Left ventricle myocardium inferior (tissue), 1 donor: ENCODE measurements around the gene HYPK. TPM values are rescaled to one million over a fixed set of nuclear protein-coding genes. Genes with fewer than 3 reads are reported as not detected.
A peak's percentile ranks its signal among the peaks of the same experiment; 100 is the strongest.
"Not testable (repeated sequence)": the region's sequence is repeated elsewhere in the genome, so short reads cannot be mapped to it uniquely, and the experiment has no call there.

Source experiments
- DNase-seq: peaks from one replicate; pipeline ENCODE4 v3.0.0-alpha.2; 2020
- H3K27ac ChIP-seq: fragments of 200-600 bp; replicated peaks from 2 replicates; pipeline ENCODE4 v1.8.0; 2021
- H3K27me3 ChIP-seq: fragments of 200-600 bp; 2 replicates; pipeline ENCODE4 v1.8.0; 2021; ENCODE audit warnings: low read depth
- H3K36me3 ChIP-seq: fragments of 200-600 bp; 2 replicates; pipeline ENCODE4 v1.8.0; 2021
- H3K4me1 ChIP-seq: fragments of 200-600 bp; 2 replicates; pipeline ENCODE4 v1.8.0; 2021
- H3K4me3 ChIP-seq: fragments of 200-600 bp; 2 replicates; pipeline ENCODE4 v1.8.0; 2021; ENCODE audit warnings: mild to moderate bottlenecking, moderate library complexity
- H3K9me3 ChIP-seq: fragments of 200-600 bp; replicated peaks from 2 replicates; pipeline ENCODE4 v1.8.0; 2021
- intact Hi-C: fragments of 100-400 bp; cut with micrococcal nuclease; formaldehyde crosslinking; loops from one replicate; pipeline ENCODE4 v1.11.0; 2022
- total RNA-seq: library from RNA; stranded (reverse); fragmentation: NEBNext Ultra II Directional; extraction: Animal tissue kit (Norgen Biotek cat#: 25700); gene quantifications from one replicate; pipeline ENCODE4 v1.2.1, GENCODE V29; 2021
- TF ChIP-seq, protein P1 (sequence below): fragments of 200-600 bp; IDR thresholded peaks from 2 replicates; pipeline ENCODE4 v1.8.0; 2021; ENCODE audit warnings: antibody characterized with exemption, mild to moderate bottlenecking, borderline replicate concordance
- donor health status: DM: no; HTN: yes; CAD: no; lungs with severe emphysema.

Gene HYPK
- total RNA-seq, 1 donor from 2014 or later, result 17.9 TPM

DNA sequence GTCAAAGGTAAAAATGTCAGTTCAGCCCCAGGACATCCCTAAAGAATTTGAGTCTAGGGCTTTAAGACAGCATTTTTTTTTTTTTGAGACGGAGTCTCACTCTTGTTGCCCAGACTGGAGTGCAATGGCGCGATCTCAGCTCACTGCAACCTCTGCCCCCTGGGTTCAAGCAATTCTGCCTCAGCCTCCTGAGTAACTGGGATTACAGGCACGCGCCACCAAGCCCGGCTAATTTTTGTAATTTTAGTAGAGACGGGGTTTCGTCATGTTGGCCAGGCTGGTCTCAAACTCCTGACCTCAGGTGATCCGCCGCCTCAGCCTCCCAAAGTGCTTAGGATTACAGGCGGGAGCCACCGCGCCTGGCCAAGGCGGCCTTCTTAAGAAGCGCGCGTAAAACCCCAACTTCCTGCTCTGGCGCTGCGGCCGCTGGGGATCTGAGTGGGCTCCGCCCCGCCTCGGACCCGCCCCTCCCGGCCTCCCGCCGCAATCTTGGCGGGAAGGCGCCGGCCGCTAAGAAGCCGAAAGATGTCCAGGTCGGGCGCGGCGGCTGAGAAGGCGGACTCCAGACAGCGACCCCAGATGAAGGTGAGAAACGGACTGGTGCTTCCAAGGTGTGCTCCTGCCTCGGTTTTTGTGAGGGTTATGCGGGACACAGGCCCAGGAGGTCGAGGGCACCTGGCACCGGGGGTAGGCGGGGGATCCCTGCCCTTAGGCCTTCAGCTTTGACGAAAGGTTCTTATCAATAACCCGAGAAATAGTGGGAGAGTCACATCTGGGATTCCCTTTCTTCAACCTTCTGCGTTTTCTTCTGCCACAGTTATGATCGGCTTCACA is 26.3 kb downstream of the HYPK start, which contains the start of gene WDR76:
WDR76 (plus strand) TSS at position 495 of the 834 bp plus-strand sequence; CDS start at position 526, 31 bp downstream.
- Histone ChIP-seq H3K4me1 (peaks cover 54% of the 10 kb centered on the region), H3K36me3 (no peaks in the 10 kb centered on the region), H3K9me3 (no peaks in the 10 kb centered on the region), H3K27ac (peak within 1 kb of the TSS; percentile 76), H3K4me3 (peak within 1 kb of the TSS; percentile 74), H3K27me3 (no peaks in the 10 kb centered on the region)
- peak; percentile 83 for DNase-seq
- intact Hi-C loops, result no loop called here
- TF ChIP-seq, protein P1, sequence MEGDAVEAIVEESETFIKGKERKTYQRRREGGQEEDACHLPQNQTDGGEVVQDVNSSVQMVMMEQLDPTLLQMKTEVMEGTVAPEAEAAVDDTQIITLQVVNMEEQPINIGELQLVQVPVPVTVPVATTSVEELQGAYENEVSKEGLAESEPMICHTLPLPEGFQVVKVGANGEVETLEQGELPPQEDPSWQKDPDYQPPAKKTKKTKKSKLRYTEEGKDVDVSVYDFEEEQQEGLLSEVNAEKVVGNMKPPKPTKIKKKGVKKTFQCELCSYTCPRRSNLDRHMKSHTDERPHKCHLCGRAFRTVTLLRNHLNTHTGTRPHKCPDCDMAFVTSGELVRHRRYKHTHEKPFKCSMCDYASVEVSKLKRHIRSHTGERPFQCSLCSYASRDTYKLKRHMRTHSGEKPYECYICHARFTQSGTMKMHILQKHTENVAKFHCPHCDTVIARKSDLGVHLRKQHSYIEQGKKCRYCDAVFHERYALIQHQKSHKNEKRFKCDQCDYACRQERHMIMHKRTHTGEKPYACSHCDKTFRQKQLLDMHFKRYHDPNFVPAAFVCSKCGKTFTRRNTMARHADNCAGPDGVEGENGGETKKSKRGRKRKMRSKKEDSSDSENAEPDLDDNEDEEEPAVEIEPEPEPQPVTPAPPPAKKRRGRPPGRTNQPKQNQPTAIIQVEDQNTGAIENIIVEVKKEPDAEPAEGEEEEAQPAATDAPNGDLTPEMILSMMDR, result no peak

DNA sequence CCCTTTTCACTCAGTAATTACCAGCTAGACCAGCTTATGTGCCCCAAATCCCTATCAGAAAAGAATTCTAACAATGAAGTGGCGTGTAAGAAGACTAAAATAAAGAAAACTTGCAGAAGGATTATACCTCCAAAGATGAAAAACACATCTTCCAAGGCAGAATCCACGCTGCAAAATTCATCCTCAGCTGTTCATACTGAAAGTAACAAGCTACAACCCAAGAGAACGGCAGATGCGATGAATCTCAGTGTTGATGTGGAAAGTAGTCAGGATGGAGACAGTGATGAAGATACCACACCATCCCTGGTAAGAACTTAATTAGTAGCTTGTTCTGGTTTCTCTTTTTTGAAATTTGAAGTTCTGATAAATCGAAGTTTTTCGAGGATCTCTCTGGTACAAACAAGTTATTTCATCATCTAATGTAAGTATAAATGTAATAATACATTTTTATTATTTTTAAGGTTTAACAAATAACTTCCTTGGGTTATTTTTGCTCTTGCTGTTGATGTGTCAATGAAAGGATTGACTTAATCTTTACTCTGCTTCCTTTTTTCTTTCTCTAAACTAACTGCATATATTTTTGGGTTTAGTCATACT is 27.8 kb downstream of the HYPK start:
- TF ChIP-seq, protein P1, result no peak
- no peak for DNase-seq
- Histone ChIP-seq H3K27me3 (no peaks in the 10 kb centered on the region), H3K36me3 (no peaks in the 10 kb centered on the region), H3K9me3 (no peaks in the 10 kb centered on the region), H3K4me3 (peak overlapping the region; percentile 74), H3K4me1 (peaks cover 40% of the 10 kb centered on the region), H3K27ac (peak overlapping the region; percentile 76)
- intact Hi-C loops, result no loop called here

DNA sequence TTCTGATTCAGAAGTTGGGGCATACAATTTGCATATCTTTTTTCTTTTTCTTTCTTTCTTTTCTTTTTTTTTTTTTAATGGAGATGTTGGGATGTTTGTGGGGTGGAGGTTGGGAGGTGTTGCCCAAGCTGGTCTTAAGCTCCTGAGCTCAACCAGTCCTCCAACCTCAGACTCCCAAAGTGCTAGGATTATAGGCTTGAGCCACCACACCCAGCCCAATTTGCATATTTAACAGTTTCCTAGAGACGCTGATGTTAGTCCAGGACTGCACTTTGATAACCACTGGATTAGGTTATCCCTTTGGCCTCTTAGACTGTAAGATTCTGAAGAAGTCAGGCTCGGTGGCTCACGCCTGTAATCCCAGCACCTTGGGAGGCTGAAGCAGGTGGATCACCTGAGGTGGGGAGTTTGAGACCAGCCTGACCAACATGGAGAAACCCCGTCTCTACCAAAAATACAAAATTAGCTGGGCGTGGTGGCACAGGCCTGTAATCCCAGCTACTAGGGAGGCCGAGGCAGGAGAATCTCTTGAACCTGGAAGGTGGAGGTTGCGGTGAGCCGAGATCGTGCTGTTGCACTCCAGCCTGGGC is 29.6 kb downstream of the HYPK start:
- H3K9me3 ChIP-seq, H3K4me3 ChIP-seq, DNase-seq, H3K27me3 ChIP-seq, H3K27ac ChIP-seq, intact Hi-C loops, H3K36me3 ChIP-seq: not testable (repeated sequence)
- H3K4me1 ChIP-seq, result peaks cover 23% of the 10 kb centered on the region

DNA sequence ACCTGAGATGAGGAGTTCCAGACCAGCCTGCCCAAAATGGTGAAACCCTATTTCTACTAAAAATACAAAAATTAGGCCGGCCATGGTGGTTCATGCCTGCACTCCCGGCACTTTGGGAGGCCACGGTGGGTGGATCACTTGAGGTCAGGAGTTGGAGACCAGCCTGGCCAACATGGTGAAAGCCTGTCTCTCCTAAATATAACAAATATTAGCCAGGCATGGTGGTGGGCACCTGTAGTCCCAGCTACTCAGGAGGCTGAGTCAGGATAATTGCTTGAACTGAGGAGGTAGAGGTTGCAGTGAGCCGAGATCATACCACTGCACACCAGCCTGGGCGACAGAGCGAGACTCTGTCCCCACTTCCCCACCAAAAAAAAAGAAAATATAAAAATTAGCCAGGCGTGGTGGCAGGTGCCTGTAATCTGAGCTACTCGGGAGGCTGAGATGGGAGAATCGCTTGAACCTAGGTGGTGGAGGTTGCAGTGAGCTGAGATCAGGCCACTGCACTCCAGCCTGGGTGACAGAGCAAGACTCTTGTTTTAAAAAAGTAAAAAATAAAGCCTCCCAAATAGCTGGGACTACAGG is 30.4 kb downstream of the HYPK start:
- H3K4me3 ChIP-seq, H3K9me3 ChIP-seq, intact Hi-C loops, H3K36me3 ChIP-seq, DNase-seq, H3K27me3 ChIP-seq, H3K27ac ChIP-seq: not testable (repeated sequence)
- peaks cover 22% of the 10 kb centered on the region for H3K4me1 ChIP-seq

DNA sequence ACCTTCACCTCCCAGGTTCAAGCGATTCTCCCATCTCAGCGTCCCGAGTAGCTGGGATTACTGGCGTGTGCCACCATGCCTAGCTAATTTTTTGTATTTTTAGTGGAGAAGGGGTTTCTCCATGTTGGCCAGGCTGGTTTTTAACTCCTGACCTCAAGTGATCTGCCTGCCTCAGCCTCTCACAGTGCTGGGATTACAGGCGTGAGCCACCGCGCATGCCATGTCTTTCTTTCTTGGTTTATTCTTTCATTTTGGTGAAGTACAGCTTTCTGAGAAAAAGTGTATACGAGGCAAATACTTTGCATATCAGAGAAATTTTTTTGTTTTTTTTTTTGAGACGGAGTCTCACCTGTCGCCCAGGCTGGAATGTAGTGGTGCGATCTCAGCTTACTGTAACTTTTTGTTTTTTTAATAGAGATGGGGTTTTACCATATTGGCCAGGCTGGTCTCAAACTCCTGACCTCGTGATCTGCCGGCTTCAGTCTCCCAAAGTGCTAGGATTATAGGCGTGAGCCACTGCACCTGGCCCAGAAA is 31.2 kb downstream of the HYPK start:
- H3K9me3 ChIP-seq, H3K4me3 ChIP-seq, DNase-seq, H3K27me3 ChIP-seq, H3K27ac ChIP-seq, intact Hi-C loops: not testable (repeated sequence)
- H3K4me1 ChIP-seq, result peaks cover 15% of the 10 kb centered on the region
- H3K36me3 ChIP-seq, result peaks cover 12% of the 10 kb centered on the region

DNA sequence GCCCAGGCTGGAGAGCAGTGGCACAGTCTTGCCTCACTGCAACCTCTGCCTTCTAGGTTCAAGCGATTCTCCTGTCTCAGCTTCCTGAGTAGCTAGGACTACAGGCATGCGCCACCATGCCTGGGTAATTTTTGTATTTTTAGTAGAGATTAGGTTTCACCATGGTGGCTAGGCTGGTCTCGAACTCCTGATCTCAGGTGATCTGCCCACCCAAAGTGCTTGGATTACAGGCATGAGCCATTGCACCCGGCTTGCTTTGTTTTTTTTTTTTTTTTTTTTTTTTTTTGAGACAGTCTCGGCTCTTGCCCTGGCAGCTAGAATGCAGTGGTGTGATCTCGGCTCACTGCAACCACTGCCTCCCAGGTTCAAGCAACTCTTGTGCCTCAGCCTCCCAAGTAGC is 32.1 kb downstream of the HYPK start:
- H3K4me1 ChIP-seq, H3K27me3 ChIP-seq, H3K27ac ChIP-seq, intact Hi-C loops, DNase-seq, H3K9me3 ChIP-seq, H3K4me3 ChIP-seq: not testable (repeated sequence)
- peaks cover 12% of the 10 kb centered on the region for H3K36me3 ChIP-seq

DNA sequence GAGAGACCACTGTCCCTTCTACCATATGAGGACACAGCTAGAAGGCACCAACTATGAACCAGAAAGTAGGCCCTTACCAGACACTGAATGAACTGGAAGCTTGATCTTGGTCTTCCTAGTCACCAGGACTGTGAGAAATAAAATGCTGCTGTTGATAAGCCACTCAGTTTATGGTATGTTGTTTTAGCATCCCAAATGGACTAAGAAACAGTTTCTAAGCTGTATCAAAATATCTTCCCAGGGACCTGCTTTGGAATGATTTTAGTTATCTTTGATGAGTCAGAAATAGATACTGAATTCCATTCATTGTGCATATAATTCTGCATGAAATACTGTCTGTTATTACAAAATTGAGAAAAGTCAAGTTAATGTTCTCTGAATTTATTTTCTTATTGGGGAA is 45.0 kb downstream of the HYPK start:
- no peak for DNase-seq
- H3K4me3 ChIP-seq, result no peak overlapping the region
- H3K27me3 ChIP-seq, result no peaks in the 10 kb centered on the region
- no peaks in the 10 kb centered on the region for H3K9me3 ChIP-seq
- intact Hi-C loops, result no loop called here
- H3K4me1 ChIP-seq, result no peaks in the 10 kb centered on the region
- H3K27ac ChIP-seq, result no peak overlapping the region
- TF ChIP-seq, protein P1, result no peak
- H3K36me3 ChIP-seq, result peaks cover 27% of the 10 kb centered on the region
